GM18873 (cell line): ENCODE data around the gene LRRC59.
"Not testable (repeated sequence)": the region's sequence is repeated elsewhere in the genome, so short reads cannot be mapped to it uniquely, and the experiment has no call there.

Experiments
- ATAC-seq: cut with Tn5 transposase; IDR thresholded peaks from one replicate; pipeline ENCODE4 v1.9.1; 2021; ENCODE audit warnings: mild to moderate bottlenecking, moderate library complexity, moderate number of reproducible peaks; ENCODE audit not compliant: unreplicated experiment, low FRiP score

LRRC59 gene

DNA sequence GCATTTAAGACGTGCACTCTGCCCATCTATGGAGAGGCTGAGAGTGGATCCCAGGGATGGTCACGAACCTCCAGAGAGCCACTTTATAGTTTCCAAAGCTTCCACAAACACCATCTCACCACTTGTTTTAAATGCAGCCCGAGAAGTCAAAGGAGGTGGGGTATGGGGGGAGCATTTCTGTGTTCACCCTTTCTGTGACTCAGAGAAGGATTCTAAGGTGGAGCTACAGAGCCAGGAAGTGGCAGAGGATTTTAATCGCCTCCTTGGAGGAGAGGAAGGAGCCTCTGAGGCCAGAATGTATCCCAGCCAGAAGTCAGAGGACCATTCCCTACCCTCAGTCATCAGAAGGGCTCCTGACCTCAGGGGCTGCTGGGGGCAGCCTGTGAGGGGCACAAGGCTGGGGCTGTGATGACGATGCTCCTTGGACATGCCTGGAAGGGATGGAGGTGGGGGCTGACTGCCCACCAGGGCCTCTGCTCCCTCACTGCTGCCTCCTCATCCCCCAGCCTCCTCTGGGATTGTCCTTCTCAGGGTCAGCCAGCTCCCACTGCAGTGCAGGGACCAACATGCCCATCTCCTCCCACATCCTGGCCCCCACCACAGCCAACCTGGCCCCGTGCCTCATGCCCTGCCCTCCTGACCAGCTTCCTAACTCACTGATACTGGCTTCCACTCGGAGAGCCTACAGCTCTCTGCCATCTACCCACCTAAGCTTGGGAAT, 48.6 kb downstream of the LRRC59 start:
- no peak for ATAC-seq

DNA sequence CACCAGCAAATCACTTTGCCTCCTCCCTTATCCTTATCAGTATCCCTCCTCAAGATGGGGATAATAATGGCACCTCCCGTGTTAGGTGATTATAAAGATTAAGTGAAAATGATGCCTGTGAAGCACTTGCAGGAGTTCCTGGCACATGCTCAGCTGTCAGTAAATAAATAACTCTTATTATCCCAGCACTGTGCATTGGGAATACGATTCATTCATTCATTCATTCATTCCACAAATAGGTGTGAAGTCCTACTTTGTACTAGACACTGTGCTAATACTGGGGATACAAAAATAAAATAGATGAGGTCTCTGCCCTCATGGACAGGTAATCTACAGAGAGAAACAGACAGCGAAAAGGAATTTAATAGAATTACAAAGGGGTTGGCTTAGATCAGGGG, 49.4 kb downstream of the LRRC59 start:
- no peak for ATAC-seq

DNA sequence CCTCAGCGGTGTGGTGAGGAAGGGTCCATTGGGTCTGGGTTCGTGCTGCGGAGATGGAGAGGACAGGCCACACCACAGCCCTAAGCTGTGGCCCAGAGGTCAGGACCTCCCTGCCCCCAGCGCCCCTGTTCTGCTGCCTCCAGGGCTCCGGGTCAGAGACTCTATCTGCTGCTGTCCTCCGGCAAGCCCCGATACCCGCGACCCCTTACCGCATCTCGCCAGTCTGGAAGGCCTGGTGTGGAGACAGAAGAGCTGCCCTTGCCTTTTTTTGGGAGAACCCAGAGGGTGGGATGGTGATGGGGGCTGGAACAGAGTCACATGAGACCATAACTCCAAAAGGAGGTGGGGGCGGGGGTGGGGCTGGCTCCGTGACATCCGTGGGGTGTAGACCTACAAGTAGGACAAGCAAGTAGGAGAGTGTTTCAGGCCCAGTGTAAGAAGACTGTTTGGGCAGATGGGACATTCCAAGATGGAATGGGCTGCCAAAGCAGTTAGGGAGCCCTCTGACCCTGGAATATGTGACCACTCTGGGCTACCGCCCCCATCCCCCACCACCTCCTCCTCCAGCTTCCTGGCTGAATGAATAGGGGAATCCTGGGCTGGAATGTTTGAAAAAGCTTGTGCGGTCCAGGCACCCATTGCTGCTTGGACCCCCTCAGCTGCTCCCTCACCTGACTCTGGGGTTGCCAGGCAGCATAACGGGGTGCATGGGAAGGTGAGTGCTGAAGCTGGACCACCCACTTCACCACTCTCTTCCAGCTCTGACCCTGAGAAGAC, 50.0 kb downstream of the LRRC59 start:
- no peak for ATAC-seq

DNA sequence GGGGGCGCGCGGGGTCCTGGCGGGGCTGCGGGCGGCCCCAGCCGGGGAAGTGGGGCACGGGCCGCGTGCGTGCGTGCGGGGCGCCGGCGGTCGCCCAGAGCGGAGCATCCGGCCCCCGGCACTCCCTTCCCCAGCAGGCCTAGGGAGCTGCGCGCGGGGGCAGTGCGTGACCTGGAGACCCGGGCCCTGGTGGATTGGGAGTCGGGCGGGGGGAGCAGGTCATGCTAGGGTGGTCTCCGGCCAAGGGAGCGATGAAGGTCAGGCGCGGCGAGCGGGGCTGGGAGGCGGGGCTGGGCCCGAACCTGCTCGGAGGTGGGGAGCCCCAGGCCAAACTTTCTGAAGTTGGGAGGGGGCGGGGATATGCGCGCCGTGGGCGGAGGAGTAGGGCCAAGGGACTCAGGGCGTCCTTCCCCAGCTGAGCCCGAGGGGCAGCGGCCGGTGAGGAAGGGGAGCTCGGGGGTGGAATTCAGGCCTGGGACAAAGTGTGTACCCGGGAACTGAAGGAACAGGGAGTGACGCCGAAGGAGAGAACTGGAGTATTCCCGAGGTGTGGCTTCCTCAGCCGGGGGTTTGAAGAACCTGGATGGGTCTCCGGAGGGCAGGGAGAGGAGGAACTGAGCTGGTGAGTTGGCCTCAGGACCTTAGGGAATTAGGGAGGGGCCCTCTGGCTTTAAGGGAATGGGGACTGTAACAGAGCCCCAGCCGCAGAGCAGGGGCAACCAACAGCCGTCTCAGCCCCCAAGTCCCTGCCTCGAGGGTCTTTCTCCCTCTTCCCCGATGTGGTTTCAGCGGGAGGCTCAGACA, 50.8 kb downstream of the LRRC59 start:
- ATAC-seq: peak; percentile 33

DNA sequence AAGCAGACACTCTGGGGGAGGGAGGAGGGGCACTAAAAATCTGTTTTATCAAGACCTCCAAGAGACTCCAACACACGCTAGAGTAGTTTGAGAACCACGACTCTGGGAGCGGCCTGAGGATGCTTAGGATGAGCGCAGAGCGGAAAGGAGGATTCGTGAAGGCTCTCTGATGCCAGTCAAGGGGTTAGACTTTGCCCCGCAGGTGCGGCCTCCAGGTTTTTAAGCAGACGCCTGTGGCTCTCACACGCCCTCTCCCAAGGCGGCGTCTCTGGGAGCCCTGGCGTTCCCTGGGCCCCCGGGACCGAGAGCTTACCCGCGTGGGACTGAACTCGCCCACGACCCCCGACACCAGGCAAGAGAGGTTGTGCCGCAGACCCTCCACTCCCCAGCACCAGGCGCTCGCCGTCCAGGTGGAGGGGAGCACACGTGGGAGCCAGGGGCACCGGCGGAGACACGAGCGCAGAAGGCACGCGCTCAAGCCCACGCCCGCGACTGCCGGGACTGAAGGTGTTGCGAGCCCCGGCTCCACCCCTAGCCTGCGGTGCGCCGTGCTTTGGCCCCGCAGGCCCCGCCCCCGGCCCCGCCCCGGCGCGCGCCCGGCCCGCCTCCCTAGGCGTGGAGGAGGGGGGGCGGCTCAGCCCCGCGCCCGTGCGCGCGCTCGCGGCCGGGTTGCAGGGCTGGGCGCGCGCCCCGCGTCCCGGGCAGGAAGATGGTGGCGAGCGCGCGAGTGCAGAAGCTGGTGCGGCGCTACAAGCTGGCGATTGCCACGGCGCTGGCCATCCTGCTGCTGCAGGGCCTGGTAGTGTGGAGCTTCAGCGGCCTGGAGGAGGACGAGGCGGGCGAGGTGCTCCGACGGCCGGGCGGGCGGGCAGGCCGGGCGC, 51.7 kb downstream of the LRRC59 start, which contains the start of gene XYLT2:
TSS of gene XYLT2 (plus strand) at position 695 of the 881 bp plus-strand sequence. CDS start at position 710, 15 bp downstream.
- ATAC-seq: peak; percentile 40

DNA sequence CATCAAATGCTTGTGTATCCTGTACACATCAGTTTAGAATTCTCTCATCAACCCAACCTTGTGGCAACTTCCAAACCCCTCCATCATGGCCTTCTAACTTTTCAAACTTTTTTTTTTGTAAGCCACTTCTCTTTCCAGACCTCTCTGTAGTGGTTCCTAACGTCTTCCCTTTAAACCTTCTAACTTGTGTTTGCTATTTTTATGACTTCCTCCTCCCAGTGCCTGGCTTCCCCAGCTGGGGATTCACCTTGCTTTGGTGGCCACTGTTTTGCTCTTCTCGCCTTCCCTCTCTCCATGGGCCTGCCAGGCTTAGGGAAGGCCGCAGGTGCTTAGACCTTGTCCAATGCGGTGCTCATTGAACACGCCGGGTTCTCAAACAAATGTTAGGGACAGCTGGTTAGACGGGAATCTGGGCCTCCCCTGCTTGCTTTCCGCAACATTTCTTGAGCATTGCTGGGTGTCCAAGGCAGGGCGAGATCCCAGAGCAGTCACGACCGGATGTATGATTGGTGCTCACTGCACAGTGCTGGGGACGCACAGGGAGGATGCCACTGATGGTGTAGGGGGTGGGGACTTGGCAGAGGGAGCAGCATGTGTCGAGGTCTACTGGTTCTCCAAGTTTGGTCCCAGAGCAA, 52.5 kb downstream of the LRRC59 start:
- ATAC-seq: no peak

DNA sequence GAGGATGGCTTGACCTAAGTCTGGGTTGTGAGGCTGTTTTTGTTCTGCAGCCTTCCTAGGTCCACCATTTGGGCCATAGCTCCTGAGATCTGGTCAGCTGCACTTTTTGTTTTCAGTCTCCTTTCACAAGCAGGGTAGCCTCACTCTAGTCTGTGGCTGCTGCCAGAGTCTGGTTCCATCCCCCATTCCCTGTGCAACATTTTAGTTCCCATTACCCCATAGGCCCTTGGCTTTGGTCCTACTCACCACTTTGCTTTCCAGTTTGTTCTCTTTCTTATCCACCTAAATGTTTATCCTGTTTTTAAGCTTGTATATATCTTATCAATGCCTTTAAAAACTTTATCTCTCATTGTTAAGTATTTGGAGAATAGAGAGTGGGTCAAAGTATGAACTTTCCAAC, 57.9 kb downstream of the LRRC59 start:
- no peak for ATAC-seq

DNA sequence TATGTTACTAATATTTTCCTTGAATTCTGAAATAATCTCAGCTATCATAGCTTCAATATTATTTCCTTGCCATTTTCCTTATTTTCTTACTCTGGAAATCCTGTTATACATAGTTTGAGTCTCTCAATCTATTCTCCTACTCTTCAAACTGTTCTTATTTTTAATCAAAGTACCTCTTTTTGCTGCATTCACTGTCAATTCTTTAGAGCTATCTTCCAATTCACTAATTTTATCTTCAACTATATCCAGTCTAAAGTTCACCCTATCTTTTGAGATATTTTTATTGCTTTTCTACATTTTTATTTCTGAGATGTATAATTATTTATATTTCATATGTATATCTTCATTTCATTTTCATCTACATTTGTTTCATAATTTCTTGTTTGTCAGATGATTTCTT, 58.7 kb downstream of the LRRC59 start:
- no peak for ATAC-seq

DNA sequence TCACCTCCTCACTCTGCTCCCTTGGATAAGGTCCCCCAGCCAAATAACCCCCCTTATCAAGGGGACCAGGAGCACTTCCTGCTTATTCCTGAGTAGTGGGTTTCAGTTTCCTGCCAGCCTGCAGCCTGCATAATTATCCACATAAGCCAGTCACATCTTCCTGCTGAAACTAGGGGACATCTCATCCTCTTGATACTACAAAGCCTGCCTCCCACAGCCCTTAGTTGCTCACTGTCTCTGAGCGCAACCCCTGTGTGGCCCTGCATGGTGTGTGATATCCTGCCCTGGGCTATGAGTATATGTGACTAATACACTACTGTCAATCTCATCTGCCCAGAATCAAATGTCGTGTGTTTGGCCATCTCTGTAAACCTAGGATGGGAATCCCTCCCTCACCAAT, 59.4 kb downstream of the LRRC59 start:
- ATAC-seq: no peak

DNA sequence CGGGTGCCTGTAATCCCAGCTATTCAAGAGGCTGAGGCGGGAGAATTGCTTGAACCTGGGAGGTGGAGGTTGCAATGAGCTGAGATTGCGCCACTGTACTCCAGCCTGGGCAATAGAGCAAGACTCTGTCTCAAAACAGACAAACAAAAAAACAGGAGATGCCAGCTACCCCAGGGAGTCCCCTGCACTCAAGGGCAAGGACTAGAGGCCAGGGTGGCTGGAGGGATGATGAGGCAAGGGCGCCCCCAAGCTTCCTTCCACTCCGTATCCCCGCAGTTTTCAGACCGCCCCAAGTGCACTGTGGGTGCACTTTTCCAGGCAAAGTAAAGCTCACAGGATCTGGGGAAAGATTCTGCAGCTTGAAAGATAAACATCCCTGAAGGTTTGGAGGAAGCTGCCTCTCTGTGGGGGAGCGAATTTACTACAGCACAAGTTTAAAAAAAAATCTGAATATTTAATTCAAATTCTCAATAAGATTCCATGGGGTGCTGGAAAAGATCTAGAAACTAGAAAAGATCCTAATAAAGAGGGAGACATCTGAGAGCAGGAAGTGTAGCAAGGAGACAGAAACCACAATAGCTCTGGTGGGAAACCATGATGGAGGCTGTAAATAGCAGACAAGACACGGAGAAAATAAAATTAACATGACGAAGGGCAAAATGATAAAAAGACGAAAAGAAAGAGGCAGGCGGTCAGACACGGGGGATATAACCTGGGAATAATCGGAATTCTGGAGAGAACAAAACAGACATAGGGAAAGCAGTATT, 63.8 kb downstream of the LRRC59 start:
- not testable (repeated sequence) for ATAC-seq

DNA sequence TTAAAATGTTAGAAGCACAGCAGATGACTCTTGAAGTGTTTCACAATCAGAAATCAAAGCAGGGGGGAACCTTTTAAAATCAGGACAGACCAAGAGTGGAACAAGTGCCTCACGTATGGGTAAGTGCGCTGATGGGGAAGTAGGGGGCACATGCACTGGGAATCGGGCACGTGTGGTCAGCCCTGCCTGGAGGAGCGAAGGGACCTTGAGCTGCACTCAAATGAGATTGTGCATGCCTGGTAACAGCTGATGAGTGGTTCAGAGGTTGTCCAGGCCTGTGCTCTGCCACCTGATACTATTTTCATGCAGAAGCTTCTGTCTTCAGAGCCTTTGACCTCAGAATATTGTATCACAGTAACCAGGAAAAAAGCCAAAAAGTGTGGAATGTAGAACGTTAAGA, 65.1 kb downstream of the LRRC59 start:
- no peak for ATAC-seq
